Upper lobe of left lung (tissue), 4 donors: ENCODE measurements around the gene CPLX1.

Experiments used
- EP300 ChIP-seq, 4 donors: sonication (generic); formaldehyde crosslinking; IDR thresholded peaks; one replicate each; pipeline ENCODE4 v1.5.1; 2017; ENCODE audit warnings: antibody characterized with exemption in 4 of 4, control low read depth in 2 of 4
- POLR2A ChIP-seq, 4 donors: fragments of 450-650 bp; IDR thresholded peaks; one replicate each; pipeline ENCODE4 v1.5.1; 2016 to 2017; ENCODE audit warnings: antibody characterized with exemption in 4 of 4, mild to moderate bottlenecking in 2 of 4
- POLR2AphosphoS5 ChIP-seq, 2 donors: sonication (generic); formaldehyde crosslinking; IDR thresholded peaks; one replicate each; pipeline ENCODE4 v1.5.1; 2017; ENCODE audit warnings: antibody characterized with exemption in 2 of 2
- TF ChIP-seq, protein P1 (sequence below), 6 experiments: fragments of 450-650 bp in 4 of 6; fragments of 200-600 bp in 2 of 6; sonication (generic) in 2 of 6; IDR thresholded peaks; one replicate each; pipeline ENCODE4 v1.5.1; 2016 to 2019; ENCODE audit warnings: antibody characterized with exemption in 6 of 6

DNA sequence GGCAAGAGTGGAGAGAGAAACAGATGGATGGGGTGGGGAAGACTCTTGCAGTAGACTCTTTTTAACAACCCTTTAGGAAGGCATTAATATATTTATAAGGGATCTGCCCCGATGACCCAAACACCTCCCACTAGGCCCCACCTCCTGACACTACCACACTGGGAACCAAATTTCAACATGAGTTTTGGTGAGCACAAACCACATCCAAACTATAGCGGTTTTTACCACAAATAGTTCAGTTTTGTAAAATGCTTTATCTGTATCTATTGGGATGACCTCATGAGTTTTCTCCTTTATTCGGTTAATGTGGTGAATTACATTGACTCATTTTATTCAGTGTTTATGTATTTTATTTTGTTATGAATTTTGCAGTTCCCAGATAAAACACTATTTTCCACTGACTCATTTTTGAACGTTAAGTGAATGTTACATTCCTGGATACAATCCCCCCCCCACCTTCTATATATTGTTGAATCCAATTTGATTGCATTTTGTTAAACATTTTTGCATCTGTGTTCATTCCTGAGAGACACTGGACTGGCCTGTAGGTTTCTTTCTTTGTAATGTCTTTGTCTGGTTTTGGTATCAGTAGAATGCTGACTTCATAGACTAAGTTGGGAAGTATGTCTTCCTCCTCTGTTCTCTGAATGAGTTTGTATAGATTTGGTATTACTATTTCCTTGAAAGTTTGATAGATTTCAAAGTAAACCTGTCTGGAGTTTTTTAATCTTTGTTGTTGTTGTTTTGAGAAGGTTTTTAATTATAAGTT lies 13.9 kb upstream of the CPLX1 start:
- TF ChIP-seq, protein P1, sequence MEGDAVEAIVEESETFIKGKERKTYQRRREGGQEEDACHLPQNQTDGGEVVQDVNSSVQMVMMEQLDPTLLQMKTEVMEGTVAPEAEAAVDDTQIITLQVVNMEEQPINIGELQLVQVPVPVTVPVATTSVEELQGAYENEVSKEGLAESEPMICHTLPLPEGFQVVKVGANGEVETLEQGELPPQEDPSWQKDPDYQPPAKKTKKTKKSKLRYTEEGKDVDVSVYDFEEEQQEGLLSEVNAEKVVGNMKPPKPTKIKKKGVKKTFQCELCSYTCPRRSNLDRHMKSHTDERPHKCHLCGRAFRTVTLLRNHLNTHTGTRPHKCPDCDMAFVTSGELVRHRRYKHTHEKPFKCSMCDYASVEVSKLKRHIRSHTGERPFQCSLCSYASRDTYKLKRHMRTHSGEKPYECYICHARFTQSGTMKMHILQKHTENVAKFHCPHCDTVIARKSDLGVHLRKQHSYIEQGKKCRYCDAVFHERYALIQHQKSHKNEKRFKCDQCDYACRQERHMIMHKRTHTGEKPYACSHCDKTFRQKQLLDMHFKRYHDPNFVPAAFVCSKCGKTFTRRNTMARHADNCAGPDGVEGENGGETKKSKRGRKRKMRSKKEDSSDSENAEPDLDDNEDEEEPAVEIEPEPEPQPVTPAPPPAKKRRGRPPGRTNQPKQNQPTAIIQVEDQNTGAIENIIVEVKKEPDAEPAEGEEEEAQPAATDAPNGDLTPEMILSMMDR (IDR thresholded peaks at IDR 0.05), result no peak
- no peak for TF ChIP-seq EP300 (IDR thresholded peaks at IDR 0.05)
- TF ChIP-seq POLR2A (IDR thresholded peaks at IDR 0.05), result no peak
- no peak for TF ChIP-seq POLR2AphosphoS5 (IDR thresholded peaks at IDR 0.05)
